ENCODE results near the gene LAYN. TPM values are rescaled to one million over a fixed set of nuclear protein-coding genes. Genes with fewer than 3 reads are reported as not detected.

The LAYN gene
- total and polyA plus RNA-seq, 9 of the 15 experiments (the other 6 are each of a cell fraction or from before 2014, with no cell fraction given), result not detected

GRCh38 chr11:111549196-111549868 is 8.8 kb downstream of the LAYN start:
- ATAC-seq, result no peak
- BruUV-seq (replicated peaks), result no TSS peak

GRCh38 chr11:111549869-111550203 is 9.3 kb downstream of the LAYN start:
- BruUV-seq (replicated peaks), result no TSS peak
- no peaks in the 10 kb centered on the region for H3K36me3 ChIP-seq (ENCODE audit: control insufficient read depth, insufficient read depth, low read length)
- intact Hi-C loops (cut with micrococcal nuclease) (no loop called here), in situ Hi-C loops (cut with MboI) (no loop called here)
- H3K27me3 ChIP-seq (ENCODE audit: control insufficient read depth in 2 of 2, insufficient read depth in 2 of 2, low read length in 2 of 2), result peaks cover 9 to 17% of the 10 kb centered on the region in 2 experiments; a peak in 4 of 5 replicates
- WGBS (ENCODE audit: insufficient coverage, low coverage, missing lambda C conversion rate), result 0% methylated on average over 3 of the region's 3 CpGs
- ChIA-PET POLR2A (no interaction called here), CTCF (ENCODE audit: low intra/inter-chr PET ratio) (no interaction called here)
- FAIRE-seq (no peak), ATAC-seq (no peak), DNase-seq (ENCODE audit: extremely low read depth in 1 of 4, low spot score in 3 of 4) (no peak)
- H3K4me1 ChIP-seq (replicated peaks in 1 of 2; ENCODE audit: control insufficient read depth in 2 of 2, insufficient read depth in 2 of 2, low read length in 2 of 2), result no peaks in the 10 kb centered on the region
- H3K9ac ChIP-seq (ENCODE audit: insufficient read depth in 1 of 2, low read depth in 2 of 2, low read length in 2 of 2), result no peak overlapping the region
- H3K4me3 ChIP-seq, result no peak overlapping the region
- no peaks in the 10 kb centered on the region for H4K20me1 ChIP-seq (replicated peaks; ENCODE audit: control insufficient read depth, insufficient read depth, low read length)
- no peaks in the 10 kb centered on the region for H3K9me3 ChIP-seq (replicated peaks; ENCODE audit: control insufficient read depth, insufficient read depth, low read depth, low read length)
- H2AFZ ChIP-seq (ENCODE audit: low read depth, low read length), result no peak overlapping the region
- H3K79me2 ChIP-seq (ENCODE audit: control insufficient read depth, insufficient read depth, low read length), result no peaks in the 10 kb centered on the region
- H3K9me1 ChIP-seq (ENCODE audit: control insufficient read depth, insufficient read depth, low read length), result no peaks in the 10 kb centered on the region
- no peak overlapping the region for H3K4me2 ChIP-seq (ENCODE audit: insufficient read depth, low read length)
- H3K27ac ChIP-seq (ENCODE audit: extremely low read depth, low read depth, low read length), result no peak overlapping the region
- no peak for TF ChIP-seq MITF (IDR thresholded peaks at IDR 0.05)
- TF ChIP-seq MCM3 (IDR thresholded peaks at IDR 0.05), result no peak
- no peak for TF ChIP-seq MBD2 (IDR thresholded peaks at IDR 0.05; ENCODE audit: borderline replicate concordance, low read depth)
- no peak for TF ChIP-seq ZNF655 (CRISPR knock-in tag; IDR thresholded peaks at IDR 0.05)
- no peak for TF ChIP-seq TFAP4 (CRISPR knock-in tag; IDR thresholded peaks at IDR 0.05; ENCODE audit: borderline replicate concordance)
- TF ChIP-seq RBM15 (IDR thresholded peaks at IDR 0.05; ENCODE audit: insufficient read depth, low read length), result no peak
- no peak for TF ChIP-seq ZFP36 (IDR thresholded peaks at IDR 0.05; ENCODE audit: low read depth, low read length, partially characterized antibody)
- no peak for TF ChIP-seq RBM22 (IDR thresholded peaks at IDR 0.05; ENCODE audit: low read depth, low read length, poor library complexity, severe bottlenecking)

More at GRCh38 chr11:111549196-111549868, 8.8 kb downstream of the LAYN start:
- no peaks in the 10 kb centered on the region for H3K4me1 ChIP-seq (replicated peaks in 1 of 2; ENCODE audit: control insufficient read depth in 2 of 2, insufficient read depth in 2 of 2, low read length in 2 of 2)
- intact Hi-C loops (cut with micrococcal nuclease), result no loop called here
- no peak overlapping the region for H3K4me2 ChIP-seq (ENCODE audit: insufficient read depth, low read length)
- CTCF ChIA-PET (ENCODE audit: low intra/inter-chr PET ratio), result no interaction called here
- H3K9me3 ChIP-seq (replicated peaks; ENCODE audit: control insufficient read depth, insufficient read depth, low read depth, low read length), result no peaks in the 10 kb centered on the region
- H2AFZ ChIP-seq (ENCODE audit: low read depth, low read length), result no peak overlapping the region
- POLR2A ChIA-PET, result interaction anchor here (0.6 kb wide), 1 partner anchor 226 kb away, joined by 4 read pairs; no protein-coding TSS in a partner anchor
- no peak overlapping the region for H3K9ac ChIP-seq (ENCODE audit: insufficient read depth in 1 of 2, low read depth in 2 of 2, low read length in 2 of 2)
- H3K27ac ChIP-seq (ENCODE audit: extremely low read depth, low read depth, low read length), result no peak overlapping the region
- peaks cover 9 to 18% of the 10 kb centered on the region in 2 experiments; a peak in 4 of 5 replicates for H3K27me3 ChIP-seq (ENCODE audit: control insufficient read depth in 2 of 2, insufficient read depth in 2 of 2, low read length in 2 of 2)
- in situ Hi-C loops (cut with MboI), result no loop called here
- no peak for FAIRE-seq
- 2% methylated on average over 11 of the region's 11 CpGs for WGBS (ENCODE audit: insufficient coverage, low coverage, missing lambda C conversion rate)
- no peaks in the 10 kb centered on the region for H3K36me3 ChIP-seq (ENCODE audit: control insufficient read depth, insufficient read depth, low read length)
- no peaks in the 10 kb centered on the region for H3K9me1 ChIP-seq (ENCODE audit: control insufficient read depth, insufficient read depth, low read length)
- DNase-seq (ENCODE audit: extremely low read depth in 1 of 4, low spot score in 3 of 4), result no peak
- H3K79me2 ChIP-seq (ENCODE audit: control insufficient read depth, insufficient read depth, low read length), result no peaks in the 10 kb centered on the region
- no peak overlapping the region for H3K4me3 ChIP-seq
- TF ChIP-seq NFIX (CRISPR knock-in tag; IDR thresholded peaks at IDR 0.05; ENCODE audit: low read depth) (no peak), SREBF2 (CRISPR knock-in tag; IDR thresholded peaks at IDR 0.05) (no peak), SMAD3 (CRISPR knock-in tag; conservative IDR thresholded peaks at IDR 0.05) (no peak), SRSF7 (optimal IDR thresholded peaks at IDR 0.05; ENCODE audit: low read depth, low read length) (no peak), TCFL5 (CRISPR knock-in tag; conservative IDR thresholded peaks at IDR 0.05) (no peak), CHD4 (IDR thresholded peaks at IDR 0.05; ENCODE audit: insufficient read depth, insufficient replicate concordance, low read depth, low read length, poor library complexity, severe bottlenecking) (no peak), HDAC1 (IDR thresholded peaks at IDR 0.05) (no peak), U2AF2 (optimal IDR thresholded peaks at IDR 0.05; ENCODE audit: low read depth, low read length) (no peak), ZNF699 (CRISPR knock-in tag; IDR thresholded peaks at IDR 0.05; ENCODE audit: insufficient replicate concordance) (no peak), ZNF41 (CRISPR knock-in tag; conservative IDR thresholded peaks at IDR 0.05) (no peak), ZFP30 (CRISPR knock-in tag; IDR thresholded peaks at IDR 0.05; ENCODE audit: borderline replicate concordance) (no peak)
- H4K20me1 ChIP-seq (replicated peaks; ENCODE audit: control insufficient read depth, insufficient read depth, low read length), result no peaks in the 10 kb centered on the region

Measured in K562 (cell line).